AG10803 (cell line): ENCODE results near the gene RHOD.
A peak's percentile ranks its signal among the peaks of the same experiment; 100 is the strongest.

Experiments used
- DNase-seq: peaks from one replicate; pipeline ENCODE4 v3.0.0; 2010; ENCODE audit warnings: low read depth
- H3K4me3 ChIP-seq: 2 replicates; pipeline ENCODE4 v1.5.1; 2011; ENCODE audit warnings: mild to moderate bottlenecking, low read length, control low read depth
- CTCF ChIP-seq: conservative IDR thresholded peaks from 2 replicates; pipeline ENCODE4 v1.5.1; 2011; ENCODE audit warnings: mild to moderate bottlenecking, low read length, control low read depth, inconsistent platforms

Gene RHOD

GRCh38 chr11:67045314-67045713 lies 11.3 kb upstream of the RHOD start:
- H3K4me3 ChIP-seq, result no peak overlapping the region
- no peak for TF ChIP-seq CTCF
- peak; percentile 62 for DNase-seq

- TF ChIP-seq CTCF, result no peak
- H3K4me3 ChIP-seq, result no peak overlapping the region
- DNase-seq, result peak; percentile 74
Observed at GRCh38 chr11:67048515-67049130, 8.0 kb upstream of the RHOD start.

- no peak for TF ChIP-seq CTCF
- DNase-seq, result no peak
- H3K4me3 ChIP-seq, result no peak overlapping the region
Observed at GRCh38 chr11:67050139-67050538, 6.5 kb upstream of the RHOD start.

GRCh38 chr11:67051180-67051893 lies 5.3 kb upstream of the RHOD start:
- no peak for TF ChIP-seq CTCF
- H3K4me3 ChIP-seq, result no peak overlapping the region
- no peak for DNase-seq

GRCh38 chr11:67051945-67052488 lies 4.6 kb upstream of the RHOD start:
- no peak for TF ChIP-seq CTCF
- DNase-seq, result no peak
- H3K4me3 ChIP-seq, result no peak overlapping the region

- TF ChIP-seq CTCF, result no peak
- no peak overlapping the region for H3K4me3 ChIP-seq
- no peak for DNase-seq
Observed at GRCh38 chr11:67052891-67053290, 3.8 kb upstream of the RHOD start.

- peak; percentile 24 for DNase-seq
- TF ChIP-seq CTCF, result peak; percentile 79
- no peak overlapping the region for H3K4me3 ChIP-seq
Observed at GRCh38 chr11:67053896-67054329, 2.7 kb upstream of the RHOD start.
